ENCODE data around the gene LCLAT1.

The LCLAT1 gene

DNA sequence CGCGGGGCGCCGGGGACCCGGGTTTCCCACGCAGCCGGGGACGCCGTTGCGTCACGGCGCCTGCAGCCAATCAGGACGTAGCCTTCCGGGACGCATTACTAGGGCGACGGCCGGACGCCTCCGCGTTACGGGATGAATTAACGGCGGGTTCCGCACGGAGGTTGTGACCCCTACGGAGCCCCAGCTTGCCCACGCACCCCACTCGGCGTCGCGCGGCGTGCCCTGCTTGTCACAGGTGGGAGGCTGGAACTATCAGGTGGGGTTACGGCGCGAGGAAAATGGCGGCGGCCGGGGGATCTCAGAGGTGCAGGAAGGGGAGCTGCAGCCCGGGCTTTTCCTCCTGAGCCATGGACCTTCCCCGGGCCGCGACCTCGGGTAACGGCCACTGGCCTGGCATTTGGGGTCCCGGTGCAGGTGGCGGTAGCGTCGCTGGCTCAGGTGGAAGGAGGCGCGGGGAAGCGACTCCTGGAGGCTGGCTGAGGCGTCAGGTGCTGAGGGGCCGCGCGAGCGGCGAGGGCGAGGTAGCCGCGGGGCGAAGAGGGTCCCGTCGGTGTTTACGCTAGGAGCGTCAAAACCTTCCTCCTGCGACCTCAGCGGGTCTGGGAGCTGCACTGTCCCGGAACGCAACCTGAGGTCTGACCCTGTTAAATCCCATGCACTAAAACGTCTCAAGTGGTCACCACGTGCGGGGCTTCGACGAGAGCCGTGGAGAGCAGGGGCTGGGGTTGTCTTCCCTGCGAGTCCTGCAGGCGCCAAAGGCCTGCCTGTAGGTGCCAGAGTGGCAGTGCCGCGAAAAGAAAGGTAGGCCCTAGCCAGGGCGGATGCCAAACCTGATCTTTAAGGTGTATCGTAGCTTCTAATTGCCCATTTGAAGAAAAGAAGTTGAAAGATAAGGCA lies at the start of gene LCLAT1:
Gene LCLAT1, plus strand, starts transcription at position 98 of the 897 bp plus-strand sequence. CDS start 78,345 bp downstream, outside the sequence.
- DNase-seq = peak; percentile 35

GRCh38 chr2:30398084-30398873 lies 48.8 kb upstream of the LCLAT1 start:
- no peak for DNase-seq

GRCh38 chr2:30400151-30400954 lies 46.7 kb upstream of the LCLAT1 start:
- DNase-seq = no peak

GRCh38 chr2:30402441-30403182 lies 44.4 kb upstream of the LCLAT1 start:
- DNase-seq = no peak

GRCh38 chr2:30403592-30404312 lies 43.3 kb upstream of the LCLAT1 start:
- DNase-seq = no peak

DNA sequence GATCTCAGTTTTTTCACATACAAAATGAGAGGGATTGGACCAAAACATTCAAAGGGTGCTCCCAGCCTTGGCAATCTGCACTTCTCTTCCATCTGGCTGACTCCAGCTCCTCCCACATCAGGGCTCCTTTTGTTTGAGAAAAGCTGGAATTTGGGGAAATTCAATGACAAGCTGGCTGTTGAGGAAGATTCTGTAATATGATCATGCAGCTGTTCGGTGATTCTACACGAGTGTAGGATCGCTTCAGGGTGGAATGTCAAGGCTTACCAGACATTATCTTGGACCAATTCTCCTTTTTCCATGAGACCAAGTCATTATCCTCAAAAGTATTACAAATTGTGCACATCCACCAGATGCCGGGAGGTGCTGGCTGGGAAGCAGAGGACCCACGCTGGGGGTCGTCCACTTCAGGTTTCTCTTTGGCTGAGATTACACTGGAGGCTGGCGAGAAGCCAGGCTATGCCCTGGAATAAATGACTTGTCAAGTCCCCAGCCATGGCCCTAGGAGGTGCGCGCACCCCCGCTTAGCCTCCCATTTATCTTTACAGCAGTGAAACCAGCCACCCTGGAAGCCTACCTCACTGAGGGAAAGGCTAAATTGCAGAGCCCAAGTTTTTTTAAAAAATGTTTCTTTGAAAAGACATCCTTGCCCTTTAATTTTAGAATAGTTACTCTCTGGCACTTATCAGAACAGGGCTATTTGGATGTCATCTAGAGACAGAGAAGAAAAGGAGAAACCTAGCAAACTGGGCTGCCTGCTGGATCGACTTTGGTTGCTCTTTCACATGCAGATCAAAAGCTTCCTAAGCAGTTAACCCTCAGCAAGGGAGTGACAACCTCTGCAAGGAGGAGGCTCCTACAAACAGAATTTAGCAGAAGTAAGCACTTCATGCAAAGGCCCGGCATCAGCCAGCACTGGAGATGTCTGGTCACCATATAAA lies 42.5 kb upstream of the LCLAT1 start:
- peak; percentile 33 for DNase-seq

DNA sequence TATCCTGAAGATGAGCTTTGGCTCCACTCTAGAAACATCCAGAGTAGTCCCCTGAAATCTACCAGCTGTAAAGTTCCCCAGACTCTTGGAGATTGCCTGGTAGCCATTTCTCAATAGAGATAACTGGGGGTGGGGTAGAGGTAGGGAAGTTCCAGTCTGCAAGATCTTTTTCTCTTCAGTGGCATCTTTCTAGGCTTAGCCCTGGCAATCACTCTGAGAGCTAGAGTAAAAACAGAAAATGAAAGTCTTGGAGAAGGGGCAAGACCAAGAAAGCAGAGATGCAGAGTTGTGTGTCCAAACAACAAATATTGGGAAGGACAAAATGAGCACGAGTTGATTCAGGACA lies 41.8 kb upstream of the LCLAT1 start:
- no peak for DNase-seq

DNA sequence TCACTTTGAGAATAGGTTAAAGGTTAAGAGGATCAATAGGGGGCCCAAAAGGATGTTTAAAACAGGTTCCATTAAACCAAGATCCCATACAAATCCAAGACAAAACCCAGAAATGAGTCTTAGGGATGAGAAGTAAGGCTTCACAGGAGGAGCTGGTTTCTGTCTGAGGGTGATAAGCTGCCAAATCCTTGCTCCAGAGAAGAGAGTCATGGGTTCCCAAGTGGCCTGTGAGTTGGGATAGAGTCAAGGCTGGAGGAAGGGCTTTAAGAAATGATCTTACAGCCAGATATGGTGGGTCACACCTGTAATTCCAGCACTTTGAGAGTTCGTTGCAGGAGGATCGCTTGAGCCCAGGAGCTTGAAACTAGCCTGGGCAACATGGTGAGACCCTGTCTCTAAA lies 40.2 kb upstream of the LCLAT1 start:
- DNase-seq = no peak

GRCh38 chr2:30408961-30409387 lies 38.1 kb upstream of the LCLAT1 start:
- no peak for DNase-seq

GRCh38 chr2:30410217-30410616 lies 36.8 kb upstream of the LCLAT1 start:
- DNase-seq = no peak

DNA sequence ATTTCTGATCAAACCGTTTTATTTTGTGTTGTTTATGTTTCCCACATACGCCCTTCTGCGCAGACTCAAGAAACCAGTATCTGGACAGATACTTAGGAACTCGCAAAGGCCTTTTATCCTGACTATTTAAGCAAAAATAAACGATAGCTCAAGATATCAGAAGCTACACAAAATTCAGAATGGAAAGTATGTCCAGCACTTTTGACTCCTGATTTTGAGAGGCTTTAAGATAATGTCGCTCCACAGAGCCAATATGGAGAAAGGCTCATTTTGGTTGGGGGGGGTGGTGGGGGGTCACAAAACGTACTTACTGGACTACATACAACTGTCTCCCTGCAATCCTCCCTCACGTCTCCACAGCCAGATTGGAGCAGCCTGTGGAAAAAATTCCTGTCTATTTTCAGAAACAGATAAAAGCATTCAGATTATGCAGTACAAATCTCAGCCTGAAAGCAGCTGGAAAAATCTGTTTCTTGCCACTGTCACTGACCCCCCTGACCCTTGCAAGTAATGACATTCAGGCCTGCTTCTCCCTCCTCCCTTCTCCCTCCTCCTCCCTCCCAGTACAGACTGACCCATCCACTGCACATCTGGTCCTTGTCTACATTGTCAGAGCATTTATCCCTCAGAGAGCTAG lies 34.9 kb upstream of the LCLAT1 start:
- DNase-seq = no peak

DNA sequence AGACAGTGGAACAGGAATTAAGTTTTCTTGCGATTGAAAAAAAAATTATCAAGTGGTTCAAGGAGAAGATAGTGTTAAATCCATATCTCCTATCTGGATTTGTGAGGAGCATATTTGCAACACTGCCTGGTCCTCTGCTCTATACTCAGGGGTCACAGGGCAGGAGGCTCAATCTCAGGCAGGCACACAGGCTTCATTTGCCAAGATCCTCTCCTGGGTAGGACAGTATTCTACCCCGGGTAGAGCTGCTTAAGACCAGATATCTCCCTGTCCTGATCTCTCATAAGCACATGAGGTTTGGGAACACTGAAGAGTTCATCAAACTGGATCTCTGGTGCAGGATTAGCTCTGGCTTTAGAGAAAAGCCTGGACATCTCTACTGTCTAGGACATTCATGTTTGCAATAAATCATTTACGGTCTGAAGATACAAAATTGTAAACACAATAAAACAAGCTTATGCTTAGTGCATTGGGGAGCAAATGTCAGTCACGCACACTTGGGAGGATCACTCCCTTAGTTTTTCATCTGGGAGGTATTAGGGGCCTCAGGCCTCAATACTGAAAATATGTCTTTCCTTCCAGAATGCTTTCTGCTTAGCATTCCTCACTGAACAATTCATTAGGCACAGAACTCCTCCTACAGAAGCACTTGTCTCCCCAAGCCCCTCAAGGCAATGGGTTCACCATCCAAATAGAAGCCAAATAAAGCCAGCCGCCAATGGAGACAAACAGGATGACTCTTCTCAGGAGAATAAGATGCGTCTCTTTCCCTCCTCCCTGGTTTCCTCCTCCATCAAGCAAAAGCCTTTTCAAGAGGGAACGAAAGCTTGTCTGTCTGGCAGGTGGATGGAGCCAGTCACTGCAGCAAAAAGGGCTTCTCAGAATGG lies 34.1 kb upstream of the LCLAT1 start:
- DNase-seq = no peak

- no peak for DNase-seq
Measured at GRCh38 chr2:30414961-30415360, 32.1 kb upstream of the LCLAT1 start.

DNA sequence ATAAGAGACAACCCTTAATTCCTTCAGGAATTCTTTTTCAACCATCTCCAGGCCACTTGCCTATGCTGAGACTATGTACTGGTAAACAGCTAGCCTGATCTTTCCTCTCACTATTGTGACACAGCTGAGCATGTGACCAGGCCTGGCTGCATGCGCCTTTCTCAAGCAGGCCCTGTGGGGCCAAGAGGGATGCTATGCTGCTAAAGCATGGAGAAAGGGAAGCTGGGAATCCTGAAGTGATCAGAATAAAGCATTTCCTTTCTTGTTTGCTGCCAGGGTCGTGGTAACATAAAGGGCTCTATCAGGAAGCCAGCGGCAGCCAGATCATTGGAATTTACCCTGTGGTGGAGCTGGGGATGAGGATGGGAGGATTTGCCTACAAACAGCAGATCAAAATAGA lies 29.8 kb upstream of the LCLAT1 start:
- DNase-seq = no peak

DNA sequence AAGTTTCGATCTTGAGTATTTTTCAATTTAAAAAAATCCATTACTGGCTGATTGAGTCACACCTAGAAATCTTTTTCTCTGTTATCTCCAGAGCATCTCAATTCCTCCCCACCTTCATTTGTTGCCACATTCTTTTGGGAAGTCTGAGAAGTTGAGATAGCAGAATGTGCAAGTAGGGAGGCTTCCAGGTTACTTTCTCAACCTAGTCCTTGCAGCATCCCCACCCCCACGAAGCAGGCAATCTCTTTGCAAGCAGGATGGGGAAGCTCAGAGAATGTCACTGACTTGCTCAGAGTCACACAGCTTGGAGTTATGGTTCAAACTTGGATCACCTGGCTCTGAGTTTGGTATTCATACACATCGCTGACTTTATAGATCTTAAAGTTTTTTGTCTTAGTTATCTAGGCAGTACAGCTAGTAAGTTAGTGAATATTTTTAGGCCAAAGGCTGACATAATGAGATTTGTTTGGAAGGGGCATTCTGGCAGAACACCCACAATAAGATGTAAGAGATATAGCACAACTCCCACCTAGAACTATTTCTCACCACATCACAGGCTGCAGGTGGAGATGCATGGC lies 25.9 kb upstream of the LCLAT1 start:
- no peak for DNase-seq

- DNase-seq = peak; percentile 52
Measured at GRCh38 chr2:30421604-30422443, 25.2 kb upstream of the LCLAT1 start.

DNA sequence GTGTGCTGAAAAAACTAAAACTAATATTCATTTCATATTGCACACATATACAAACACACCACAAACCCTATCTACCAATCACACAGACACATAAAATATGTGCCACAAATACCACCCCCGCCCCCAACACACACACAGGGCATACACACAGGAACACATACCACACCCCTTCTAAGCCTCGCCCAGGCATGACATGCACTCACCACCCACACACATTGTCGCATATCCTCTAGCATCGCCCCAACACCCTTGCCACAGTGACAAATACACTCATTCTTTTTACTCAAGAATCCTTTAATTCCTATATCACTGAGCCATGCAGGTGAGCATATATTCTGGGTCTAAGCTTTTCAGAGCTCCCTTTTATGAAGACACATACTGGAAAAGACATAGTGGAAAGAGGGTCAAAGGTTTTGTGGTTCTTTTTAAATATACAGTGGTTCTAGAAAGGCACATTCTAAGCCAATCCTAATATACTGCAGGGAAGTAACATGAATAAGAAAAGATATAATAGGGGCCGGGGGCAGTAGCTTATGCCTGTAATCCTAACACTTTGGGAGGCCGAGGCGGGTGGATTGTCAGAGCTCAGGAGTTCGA lies 24.5 kb upstream of the LCLAT1 start:
- DNase-seq = no peak

All from NCI-H1092 treated with DMSO at 0.1 percent for 48 hours (cell line).